DND-41 (cell line): ENCODE data around the gene SLC7A9.
"Not testable (repeated sequence)": the region's sequence is repeated elsewhere in the genome, so short reads cannot be mapped to it uniquely, and the experiment has no call there.

ENCODE experiments used
- CTCF ChIP-seq: IDR thresholded peaks from 2 replicates; pipeline ENCODE4 v1.5.1; 2012; ENCODE audit warnings: borderline replicate concordance, low read length, moderate library complexity, mild to moderate bottlenecking; ENCODE audit not compliant: poor library complexity, severe bottlenecking; ENCODE audit errors: extremely low read depth
- EZH2 ChIP-seq: IDR thresholded peaks from 3 replicates; pipeline ENCODE4 v1.6.1; 2012; ENCODE audit warnings: borderline replicate concordance, low read depth, mild to moderate bottlenecking, moderate library complexity, low read length, inconsistent platforms; ENCODE audit not compliant: severe bottlenecking

- not testable (repeated sequence) for TF ChIP-seq EZH2, CTCF
Observed at GRCh38 chr19:32787895-32788294, 81.7 kb downstream of the SLC7A9 start.
